ENCODE results near the gene PPARGC1A. TPM values are rescaled to one million over a fixed set of nuclear protein-coding genes. Genes with fewer than 3 reads are reported as not detected.

The PPARGC1A gene
- total and polyA plus RNA-seq, 2 of the 13 experiments (the other 11 are each of a cell fraction or from before 2014, with no cell fraction given): 20.7 to 37.3 TPM

- Histone ChIP-seq H3K36me3 (replicated peaks in 1 of 2; ENCODE audit: control insufficient read depth in 1 of 2, insufficient read depth in 2 of 2, low read length in 2 of 2) (peaks cover 1 to 3% of the 10 kb centered on the region in 2 experiments; a peak in 2 of 5 replicates), H3K9ac (ENCODE audit: insufficient read depth, low read depth, low read length) (no peak overlapping the region), H2AFZ (ENCODE audit: low read length) (no peak overlapping the region), H3K79me2 (ENCODE audit: insufficient read depth, low read length) (peaks cover 75% of the 10 kb centered on the region), H3K27me3 (ENCODE audit: control insufficient read depth in 1 of 2, insufficient read depth in 2 of 2, low read length in 2 of 2) (no peaks in the 10 kb centered on the region), H4K20me1 (ENCODE audit: insufficient read depth, low read length) (no peaks in the 10 kb centered on the region), H3K4me2 (ENCODE audit: low read depth, low read length) (peak overlapping the region; percentile 32; the same call in 1 of the 2 replicates), H3K4me1 (ENCODE audit: insufficient read depth, low read length) (peaks cover 88% of the 10 kb centered on the region), H3K4me3 (replicated peaks in 1 of 3; ENCODE audit: insufficient read depth in 1 of 3, low read depth in 2 of 3, low read length in 3 of 3) (no peak overlapping the region), H3K27ac (ENCODE audit: extremely low read length, insufficient read depth, low read length) (peak overlapping the region; percentile 59), H3K9me3 (ENCODE audit: low read length) (no peaks in the 10 kb centered on the region)
- WGBS (ENCODE audit: low lambda C conversion rate): 63% methylated on average over 4 of the region's 4 CpGs
- POLR2A ChIA-PET: interaction anchor here (1.7 to 2.2 kb wide), 3 partner anchors 7 to 20 kb away, joined by 6 to 10 read pairs (median 8); no protein-coding TSS in a partner anchor
- in situ Hi-C loops (cut with HindIII; ENCODE audit: extremely low pct_ligation_motif_present, low pct_unique_long_range_greater_than_20kb) (no loop called here), intact Hi-C loops (cut with micrococcal nuclease; ENCODE audit: unreplicated experiment) (loop anchor here (1.0 kb wide), 1 partner anchor 32 kb away; no protein-coding TSS in a partner anchor)
- BruUV-seq (replicated peaks): no TSS peak
- FAIRE-seq (no peak), DNase-seq (ENCODE audit: low spot score) (peak; percentile 49), ATAC-seq (peak; percentile 45; the same call in 2 of the 3 replicates)
- CTCF ChIA-PET (ENCODE audit: low intra/inter-chr PET ratio, low total read pairs): no interaction called here
- no peak for TF ChIP-seq ZMYM4 (CRISPR knock-in tag; IDR thresholded peaks at IDR 0.05)
- no peak for TF ChIP-seq ZNF282 (IDR thresholded peaks at IDR 0.05; ENCODE audit: partially characterized antibody)
- TF ChIP-seq EP300 (IDR thresholded peaks at IDR 0.05; ENCODE audit: low read depth in 2 of 2, low read length in 2 of 2): no peak
- no peak for TF ChIP-seq EP300 (CRISPR knock-in tag; IDR thresholded peaks at IDR 0.05; ENCODE audit: borderline replicate concordance)
- TF ChIP-seq PAF1 (CRISPR knock-in tag; IDR thresholded peaks at IDR 0.05): no peak
- TF ChIP-seq TAF1 (CRISPR knock-in tag; IDR thresholded peaks at IDR 0.05): no peak
- TF ChIP-seq ZNF746 (CRISPR knock-in tag; IDR thresholded peaks at IDR 0.05): no peak
- no peak for TF ChIP-seq RORA (CRISPR knock-in tag; IDR thresholded peaks at IDR 0.05)
- TF ChIP-seq ONECUT2 (CRISPR knock-in tag; IDR thresholded peaks at IDR 0.05): no peak
- TF ChIP-seq ZNF20 (CRISPR knock-in tag; IDR thresholded peaks at IDR 0.05): no peak
- TF ChIP-seq ZNF782 (CRISPR knock-in tag; IDR thresholded peaks at IDR 0.05; ENCODE audit: borderline replicate concordance): no peak
- TF ChIP-seq ZSCAN30 (CRISPR knock-in tag; IDR thresholded peaks at IDR 0.05): no peak
- no peak for TF ChIP-seq ZNF788 (CRISPR knock-in tag; IDR thresholded peaks at IDR 0.05; ENCODE audit: borderline replicate concordance)
- no peak for TF ChIP-seq MTF2 (CRISPR knock-in tag; IDR thresholded peaks at IDR 0.05; ENCODE audit: borderline replicate concordance)
- TF ChIP-seq KDM6A (CRISPR knock-in tag; IDR thresholded peaks at IDR 0.05; ENCODE audit: low read depth): no peak
- TF ChIP-seq SIN3B (IDR thresholded peaks at IDR 0.05; ENCODE audit: low read length): no peak
- peak; percentile 56 for TF ChIP-seq STAG1 (CRISPR knock-in tag; IDR thresholded peaks at IDR 0.05)
- TF ChIP-seq TAF15 (IDR thresholded peaks at IDR 0.05; ENCODE audit: low read depth, low read length, poor library complexity, severe bottlenecking): no peak
- TF ChIP-seq CTCF (CRISPR knock-in tag; IDR thresholded peaks at IDR 0.05): peak; percentile 48
- TF ChIP-seq HMGA1 (CRISPR knock-in tag; conservative IDR thresholded peaks at IDR 0.05): no peak
- no peak for TF ChIP-seq ZBED4 (CRISPR knock-in tag; IDR thresholded peaks at IDR 0.05; ENCODE audit: borderline replicate concordance)
- TF ChIP-seq TCF7 (IDR thresholded peaks at IDR 0.05; ENCODE audit: low read depth): no peak
These were observed 32.4 kb downstream of the PPARGC1A start for GRCh38 chr4:23857367-23857959.

Measured in HepG2 (cell line).